HG03108 (cell line): ENCODE measurements around the gene SPEM3.
"Not testable (repeated sequence)": the region's sequence is repeated elsewhere in the genome, so short reads cannot be mapped to it uniquely, and the experiment has no call there.

Experiments
- ATAC-seq: cut with Tn5 transposase; IDR thresholded peaks from one replicate; pipeline ENCODE4 v1.9.1; 2021; ENCODE audit warnings: moderate library complexity; ENCODE audit not compliant: unreplicated experiment

The SPEM3 gene

GRCh38 chr17:7468804-7469389, 40.2 kb downstream of the SPEM3 start:
- ATAC-seq, result no peak

- not testable (repeated sequence) for ATAC-seq
These were observed 41.2 kb downstream of the SPEM3 start for GRCh38 chr17:7469843-7470242.

- not testable (repeated sequence) for ATAC-seq
These were observed 41.9 kb downstream of the SPEM3 start for GRCh38 chr17:7470457-7470973.

DNA sequence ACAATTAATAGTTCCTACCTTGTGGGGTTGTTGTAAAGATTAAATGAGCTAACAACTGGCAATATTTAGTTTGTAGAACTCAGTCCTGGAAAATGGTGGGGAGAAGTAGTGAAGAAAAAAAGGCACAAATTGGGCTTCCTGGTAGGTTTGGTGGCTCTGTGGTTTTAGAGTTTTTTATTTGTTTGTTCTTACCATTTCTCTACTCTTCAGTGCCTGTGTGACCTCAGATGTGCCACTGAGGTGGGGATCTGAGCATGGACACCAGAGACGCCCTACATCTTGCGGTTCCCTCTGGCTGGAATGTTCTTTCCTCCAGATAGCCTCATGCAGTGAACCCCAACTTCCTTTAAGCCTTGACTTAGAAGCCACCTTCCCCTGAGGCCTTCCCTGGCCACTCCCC, 43.1 kb downstream of the SPEM3 start:
- ATAC-seq, result no peak

- not testable (repeated sequence) for ATAC-seq
These were observed 46.1 kb downstream of the SPEM3 start for GRCh38 chr17:7474767-7475166.

- ATAC-seq, result no peak
These were observed 47.2 kb downstream of the SPEM3 start for GRCh38 chr17:7475764-7476422.

- ATAC-seq, result no peak
These were observed 47.8 kb downstream of the SPEM3 start for GRCh38 chr17:7476494-7476893.

- ATAC-seq, result no peak
These were observed 48.3 kb downstream of the SPEM3 start for GRCh38 chr17:7476951-7477350.

DNA sequence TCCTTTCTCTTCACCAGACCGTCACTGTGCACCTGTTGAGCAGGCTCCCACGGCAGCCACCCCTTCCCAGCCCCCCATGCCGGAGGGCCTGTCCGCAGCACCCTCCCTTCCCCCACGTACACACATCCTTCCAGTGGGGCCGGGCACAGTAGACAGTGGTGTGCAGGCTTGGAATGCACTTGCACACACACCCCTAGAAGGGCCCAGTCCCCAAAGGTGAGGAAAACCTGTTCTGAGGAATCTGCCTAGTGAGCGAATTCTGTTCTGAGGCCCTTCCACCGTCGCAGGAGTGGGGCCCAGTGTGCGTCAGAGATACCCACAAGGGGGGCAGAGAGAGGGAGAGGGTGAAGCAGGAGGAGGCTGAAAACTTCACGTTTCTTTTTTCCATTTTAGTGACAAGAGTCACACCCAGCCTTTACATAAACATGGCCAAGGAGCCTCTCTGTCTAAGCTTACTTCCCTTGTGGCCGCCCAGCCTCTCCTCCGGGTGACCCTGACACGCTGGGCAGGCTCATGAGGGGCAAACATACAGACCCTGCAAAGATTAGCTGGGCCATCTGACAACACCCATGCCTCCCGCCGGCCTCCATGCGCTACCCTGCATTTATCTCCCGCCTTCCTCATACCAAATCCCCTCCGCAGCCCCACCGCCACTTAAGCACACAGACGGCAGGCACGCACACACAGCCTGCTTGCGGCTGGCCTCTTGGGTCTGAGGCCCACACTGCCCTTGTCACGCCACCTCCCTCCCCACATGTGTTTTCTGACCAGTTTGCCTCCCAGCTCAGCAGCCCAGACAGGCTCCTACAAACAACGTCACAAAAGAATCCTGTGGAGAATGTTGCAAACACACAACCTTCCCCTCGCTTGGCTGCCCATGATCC, 49.0 kb downstream of the SPEM3 start:
- no peak for ATAC-seq

- no peak for ATAC-seq
These were observed 49.9 kb downstream of the SPEM3 start for GRCh38 chr17:7478276-7479212.

DNA sequence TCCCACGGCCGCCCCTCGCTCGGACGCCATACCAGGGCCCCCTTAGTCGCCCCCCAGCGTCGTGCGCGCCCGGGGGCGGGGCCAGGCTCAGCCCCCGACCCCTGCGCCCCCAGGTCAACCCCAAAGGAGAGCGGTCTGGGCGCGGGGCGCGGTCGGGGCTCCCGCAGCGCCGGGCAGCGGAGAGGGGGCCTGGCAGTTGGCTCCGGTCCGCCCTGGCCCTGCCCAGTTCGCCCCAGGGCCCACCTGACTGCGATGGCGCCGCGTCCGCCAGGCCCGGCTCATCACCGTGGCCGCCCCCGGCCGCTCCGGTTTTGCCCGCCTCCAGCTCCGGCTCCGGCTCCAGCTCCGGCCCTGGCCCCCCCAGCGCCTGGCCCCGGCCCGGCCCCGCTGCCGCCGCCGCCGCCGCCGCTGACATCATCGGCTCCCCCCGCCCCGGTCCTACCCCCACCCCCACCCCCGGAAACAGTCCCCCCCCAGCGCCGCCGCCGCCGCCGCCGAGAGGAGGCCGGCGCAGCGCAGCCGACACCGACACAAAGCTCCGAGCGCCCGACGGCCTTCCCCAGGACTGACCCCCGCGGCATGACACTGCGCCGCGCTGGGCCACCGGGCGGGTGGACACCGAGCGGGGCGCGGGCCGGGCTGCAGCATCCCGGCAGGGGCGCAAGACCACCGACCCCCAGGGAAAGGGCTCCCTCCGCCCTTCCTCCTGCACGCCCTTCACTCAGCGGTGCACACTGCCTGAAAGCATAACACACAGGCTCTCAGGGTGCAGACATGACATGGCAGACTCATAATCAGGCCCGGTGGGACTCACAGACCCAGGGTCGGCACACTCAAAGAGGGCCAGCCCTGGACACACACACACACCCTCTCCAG, 50.8 kb downstream of the SPEM3 start, which contains the start of gene ZBTB4:
TSS of gene ZBTB4 (minus strand) at position 419 of the 876 bp plus-strand sequence. CDS start 12,830 bp downstream, outside the sequence.
- no peak for ATAC-seq

DNA sequence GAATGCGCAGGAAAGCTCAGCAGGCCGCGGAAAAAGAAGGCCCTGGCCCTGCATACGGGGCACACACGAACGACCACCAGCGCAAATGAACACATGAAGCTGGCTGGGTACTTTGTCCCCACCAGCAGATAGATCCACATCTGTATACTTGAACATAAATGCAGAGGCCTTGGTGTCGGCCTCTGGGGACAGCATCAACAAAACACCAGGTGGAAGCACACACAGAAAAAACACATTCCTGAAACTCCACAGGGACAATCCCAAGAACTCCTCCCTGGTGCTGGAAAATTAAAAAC, 51.4 kb downstream of the SPEM3 start:
- ATAC-seq, result no peak

DNA sequence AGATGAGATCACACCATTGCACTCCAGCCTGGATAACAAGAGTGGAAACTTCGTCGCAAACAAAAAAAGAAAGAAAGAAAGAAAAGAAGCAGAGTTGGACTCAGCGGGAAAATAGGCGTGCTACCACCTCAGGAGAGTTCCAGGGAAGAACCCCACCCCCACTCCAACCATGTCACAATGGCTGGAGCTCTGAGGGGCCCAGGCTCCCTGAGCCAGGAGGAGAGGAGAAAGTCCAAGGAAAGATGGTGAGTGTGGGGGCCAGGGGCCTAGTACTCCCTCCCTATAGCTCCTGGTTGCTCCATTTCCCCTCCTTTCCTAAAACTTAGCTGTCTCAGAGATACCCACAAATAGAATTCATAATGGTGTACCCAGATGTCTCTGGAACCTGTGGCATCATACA, 52.6 kb downstream of the SPEM3 start, which contains the start of gene SLC35G6:
TSS of gene SLC35G6 (plus strand) at position 172 of the 400 bp plus-strand sequence. CDS start at position 243, 71 bp downstream.
- ATAC-seq, result not testable (repeated sequence)

- ATAC-seq, result not testable (repeated sequence)
These were observed 53.4 kb downstream of the SPEM3 start for GRCh38 chr17:7481842-7482741.
